Transverse colon (tissue), 4 donors: ENCODE data around the gene CDH13.

Experiments used
- CTCF ChIP-seq, 5 experiments: fragments of 200-600 bp in 3 of 5; fragments of 450-650 bp in 2 of 5; sonication (generic) in 3 of 5; IDR thresholded peaks; 1 replicate in 2 of 5; 2 replicates in 3 of 5; pipeline ENCODE4 v1.5.1; 2016 to 2017; ENCODE audit warnings: antibody characterized with exemption in 5 of 5, inconsistent platforms in 3 of 5, mild to moderate bottlenecking in 2 of 5, moderate library complexity in 1 of 5
- EP300 ChIP-seq: sonication (generic); formaldehyde crosslinking; IDR thresholded peaks from one replicate; pipeline ENCODE4 v1.6.1; 2017; ENCODE audit warnings: antibody characterized with exemption, low read depth
- POLR2A ChIP-seq: fragments of 450-650 bp; IDR thresholded peaks from one replicate; pipeline ENCODE4 v1.6.1; 2016; ENCODE audit warnings: antibody characterized with exemption, mild to moderate bottlenecking, moderate library complexity
- POLR2AphosphoS5 ChIP-seq, 3 donors: sonication (generic); formaldehyde crosslinking; IDR thresholded peaks; one replicate each; pipeline ENCODE4 v1.6.1; 2016; ENCODE audit warnings: antibody characterized with exemption in 3 of 3

GRCh38 chr16:83830769-83831455 lies 1204.1 kb downstream of the CDH13 start:
- TF ChIP-seq CTCF (IDR thresholded peaks at IDR 0.05) (no peak), POLR2A (no peak), POLR2AphosphoS5 (IDR thresholded peaks at IDR 0.05) (no peak), EP300 (no peak)
